ENCODE data around the gene U2AF2.

DNA sequence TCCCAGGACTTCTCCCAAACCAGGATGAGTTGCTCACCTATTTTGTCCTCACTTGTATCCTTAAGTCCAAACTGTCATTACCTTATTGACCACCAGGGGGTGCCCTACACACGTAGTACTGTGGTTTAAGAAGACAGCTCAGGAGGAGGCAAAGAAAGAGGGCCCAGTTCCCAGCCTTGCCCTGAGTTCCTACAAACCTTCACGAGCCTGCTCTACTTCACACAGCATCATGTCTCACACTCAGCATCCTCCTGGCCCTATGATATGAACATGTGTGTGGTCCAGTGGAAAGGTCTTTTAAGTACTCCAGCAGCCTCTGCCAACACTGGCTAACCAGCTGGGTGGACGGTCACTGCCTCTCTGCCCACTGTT lies 22.4 kb upstream of the U2AF2 start:
- TF ChIP-seq, protein P1, sequence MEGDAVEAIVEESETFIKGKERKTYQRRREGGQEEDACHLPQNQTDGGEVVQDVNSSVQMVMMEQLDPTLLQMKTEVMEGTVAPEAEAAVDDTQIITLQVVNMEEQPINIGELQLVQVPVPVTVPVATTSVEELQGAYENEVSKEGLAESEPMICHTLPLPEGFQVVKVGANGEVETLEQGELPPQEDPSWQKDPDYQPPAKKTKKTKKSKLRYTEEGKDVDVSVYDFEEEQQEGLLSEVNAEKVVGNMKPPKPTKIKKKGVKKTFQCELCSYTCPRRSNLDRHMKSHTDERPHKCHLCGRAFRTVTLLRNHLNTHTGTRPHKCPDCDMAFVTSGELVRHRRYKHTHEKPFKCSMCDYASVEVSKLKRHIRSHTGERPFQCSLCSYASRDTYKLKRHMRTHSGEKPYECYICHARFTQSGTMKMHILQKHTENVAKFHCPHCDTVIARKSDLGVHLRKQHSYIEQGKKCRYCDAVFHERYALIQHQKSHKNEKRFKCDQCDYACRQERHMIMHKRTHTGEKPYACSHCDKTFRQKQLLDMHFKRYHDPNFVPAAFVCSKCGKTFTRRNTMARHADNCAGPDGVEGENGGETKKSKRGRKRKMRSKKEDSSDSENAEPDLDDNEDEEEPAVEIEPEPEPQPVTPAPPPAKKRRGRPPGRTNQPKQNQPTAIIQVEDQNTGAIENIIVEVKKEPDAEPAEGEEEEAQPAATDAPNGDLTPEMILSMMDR (IDR thresholded peaks at IDR 0.05): peak; percentile 87
- TF ChIP-seq, protein P2, sequence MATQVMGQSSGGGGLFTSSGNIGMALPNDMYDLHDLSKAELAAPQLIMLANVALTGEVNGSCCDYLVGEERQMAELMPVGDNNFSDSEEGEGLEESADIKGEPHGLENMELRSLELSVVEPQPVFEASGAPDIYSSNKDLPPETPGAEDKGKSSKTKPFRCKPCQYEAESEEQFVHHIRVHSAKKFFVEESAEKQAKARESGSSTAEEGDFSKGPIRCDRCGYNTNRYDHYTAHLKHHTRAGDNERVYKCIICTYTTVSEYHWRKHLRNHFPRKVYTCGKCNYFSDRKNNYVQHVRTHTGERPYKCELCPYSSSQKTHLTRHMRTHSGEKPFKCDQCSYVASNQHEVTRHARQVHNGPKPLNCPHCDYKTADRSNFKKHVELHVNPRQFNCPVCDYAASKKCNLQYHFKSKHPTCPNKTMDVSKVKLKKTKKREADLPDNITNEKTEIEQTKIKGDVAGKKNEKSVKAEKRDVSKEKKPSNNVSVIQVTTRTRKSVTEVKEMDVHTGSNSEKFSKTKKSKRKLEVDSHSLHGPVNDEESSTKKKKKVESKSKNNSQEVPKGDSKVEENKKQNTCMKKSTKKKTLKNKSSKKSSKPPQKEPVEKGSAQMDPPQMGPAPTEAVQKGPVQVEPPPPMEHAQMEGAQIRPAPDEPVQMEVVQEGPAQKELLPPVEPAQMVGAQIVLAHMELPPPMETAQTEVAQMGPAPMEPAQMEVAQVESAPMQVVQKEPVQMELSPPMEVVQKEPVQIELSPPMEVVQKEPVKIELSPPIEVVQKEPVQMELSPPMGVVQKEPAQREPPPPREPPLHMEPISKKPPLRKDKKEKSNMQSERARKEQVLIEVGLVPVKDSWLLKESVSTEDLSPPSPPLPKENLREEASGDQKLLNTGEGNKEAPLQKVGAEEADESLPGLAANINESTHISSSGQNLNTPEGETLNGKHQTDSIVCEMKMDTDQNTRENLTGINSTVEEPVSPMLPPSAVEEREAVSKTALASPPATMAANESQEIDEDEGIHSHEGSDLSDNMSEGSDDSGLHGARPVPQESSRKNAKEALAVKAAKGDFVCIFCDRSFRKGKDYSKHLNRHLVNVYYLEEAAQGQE (IDR thresholded peaks at IDR 0.05; ENCODE audit: insufficient read depth in 1 of 2, low read depth in 2 of 2, low read length in 1 of 2): no peak
- TF ChIP-seq POLR2AphosphoS5 (IDR thresholded peaks at IDR 0.05; ENCODE audit: low read depth, low read length) (no peak), SIN3A (IDR thresholded peaks at IDR 0.05; ENCODE audit: borderline replicate concordance, insufficient read depth, low read depth, low read length) (no peak), TCF7L2 (IDR thresholded peaks at IDR 0.05; ENCODE audit: low read depth, low read length) (no peak)
